ENCODE results near the gene FSTL4. TPM values are rescaled to one million over a fixed set of nuclear protein-coding genes. Genes with fewer than 3 reads are reported as not detected.

Gene FSTL4
- total and polyA plus RNA-seq, 2 of the 4 experiments (the other 2 are of a cell fraction), result 0.18 TPM; not detected in 1

- CTCF ChIA-PET, result no interaction called here
- no peak overlapping the region for H3K18ac ChIP-seq (ENCODE audit: low read depth, low read length)
Observed at GRCh38 chr5:133661389-133661788, 49.0 kb upstream of the FSTL4 start.

More at GRCh38 chr5:133661389-133661788, 49.0 kb upstream of the FSTL4 start:
- no peak overlapping the region for H3K23ac ChIP-seq (ENCODE audit: low read depth, low read length)
- no peak overlapping the region for H2BK120ac ChIP-seq (ENCODE audit: low read depth, low read length)
- no peaks in the 10 kb centered on the region for H3K27me3 ChIP-seq (ENCODE audit: control insufficient read depth, insufficient read depth, low read length)
- no peak overlapping the region for H3K9ac ChIP-seq (ENCODE audit: low read depth, low read length)
- no peak for DNase-seq
- H2AK9ac ChIP-seq (replicated peaks; ENCODE audit: low read depth, low read length, poor library complexity), result no peak overlapping the region
- no peak overlapping the region for H3K56ac ChIP-seq (ENCODE audit: extremely low read depth, insufficient read depth, low read length)
- in situ Hi-C loops (cut with MboI; ENCODE audit: low sequenced_read_pairs) (no loop called here), dilution Hi-C loops (cut with HindIII; ENCODE audit: low sequenced_read_pairs, unreplicated experiment) (no loop called here), intact Hi-C loops (cut with micrococcal nuclease) (no loop called here)
- no peaks in the 10 kb centered on the region for H4K20me1 ChIP-seq (ENCODE audit: insufficient read depth, low read length)
- POLR2A ChIA-PET (ENCODE audit: unreplicated experiment), result no interaction called here
- no peak overlapping the region for H2BK5ac ChIP-seq (ENCODE audit: low read depth, low read length, poor library complexity, severe bottlenecking)
- H2AK5ac ChIP-seq (ENCODE audit: low read depth, low read length), result no peak overlapping the region
- H3K36me3 ChIP-seq (ENCODE audit: control insufficient read depth, insufficient read depth, low read length), result no peaks in the 10 kb centered on the region
- no peaks in the 10 kb centered on the region; the same call in 1 of the 2 replicates for H3K9me1 ChIP-seq (ENCODE audit: insufficient read depth, low read length)
- no peak for ATAC-seq (ENCODE audit: low read depth)
- H3K79me1 ChIP-seq (ENCODE audit: low read depth in 1 of 2, low read length in 2 of 2), result no peaks in the 10 kb centered on the region
- TF ChIP-seq RAD21 (IDR thresholded peaks at IDR 0.05; ENCODE audit: low read length) (no peak), SMC3 (IDR thresholded peaks at IDR 0.05; ENCODE audit: low read depth, low read length) (no peak), CTCF (conservative IDR thresholded peaks at IDR 0.05; ENCODE audit: low read depth, low read length) (no peak), MAZ (IDR thresholded peaks at IDR 0.05; ENCODE audit: borderline replicate concordance, low read depth, low read length) (no peak), RFX5 (IDR thresholded peaks at IDR 0.05; ENCODE audit: low read depth, low read length) (no peak), ELK1 (IDR thresholded peaks at IDR 0.05; ENCODE audit: borderline replicate concordance, low read depth, low read length) (no peak), RCOR1 (IDR thresholded peaks at IDR 0.05; ENCODE audit: insufficient replicate concordance, low read length) (no peak), CHD1 (IDR thresholded peaks at IDR 0.05; ENCODE audit: low read depth, low read length) (no peak), MAFK (IDR thresholded peaks at IDR 0.05; ENCODE audit: low read depth, low read length) (no peak), NFE2L2 (IDR thresholded peaks at IDR 0.05; ENCODE audit: low read depth, low read length) (no peak), CEBPB (IDR thresholded peaks at IDR 0.05; ENCODE audit: low read depth, low read length) (no peak), USF2 (IDR thresholded peaks at IDR 0.05; ENCODE audit: low read depth, low read length) (no peak), POLR2A (IDR thresholded peaks at IDR 0.05; ENCODE audit: low read depth, low read length) (no peak), BHLHE40 (IDR thresholded peaks at IDR 0.05; ENCODE audit: low read depth, low read length) (no peak), FOS (IDR thresholded peaks at IDR 0.05; ENCODE audit: low read depth, low read length) (no peak), MXI1 (IDR thresholded peaks at IDR 0.05; ENCODE audit: borderline replicate concordance, low read depth, low read length) (no peak)
- H2BK15ac ChIP-seq (ENCODE audit: low read depth, low read length), result no peak overlapping the region
- H3K9me3 ChIP-seq (ENCODE audit: control insufficient read depth, insufficient read depth, low read length), result no peaks in the 10 kb centered on the region
- BruUV-seq (replicated peaks), result no TSS peak
- H3K4ac ChIP-seq (ENCODE audit: low read depth, low read length), result no peak overlapping the region
- H3K14ac ChIP-seq (replicated peaks; ENCODE audit: low read depth, low read length), result no peak overlapping the region
- no peak overlapping the region for H2BK20ac ChIP-seq (ENCODE audit: low read depth, low read length)
- H2AFZ ChIP-seq (replicated peaks; ENCODE audit: low read length, poor library complexity), result no peak overlapping the region
- no peak overlapping the region for H3K4me2 ChIP-seq (ENCODE audit: low read depth, low read length)
- H3K4me3 ChIP-seq (ENCODE audit: insufficient read depth, low read depth, low read length), result no peak overlapping the region
- H3K4me1 ChIP-seq (ENCODE audit: control insufficient read depth, insufficient read depth, low read length), result no peaks in the 10 kb centered on the region
- H4K5ac ChIP-seq (ENCODE audit: low read depth, low read length), result no peak overlapping the region
- no peak overlapping the region for H4K91ac ChIP-seq (ENCODE audit: insufficient read depth, low read depth, low read length)
- WGBS, 2 experiments (ENCODE audit: extremely low coverage in 2 of 2, insufficient read length in 1 of 2), result no CpG with 5 or more reads among the region's 2 CpGs
- H3K27ac ChIP-seq (ENCODE audit: insufficient read depth, low read length), result no peak overlapping the region
- no peak overlapping the region for H4K8ac ChIP-seq (ENCODE audit: low read depth in 2 of 2, low read length in 2 of 2)

All from IMR-90 (cell line).